ENCODE results near the gene CD44.

The CD44 gene

GRCh38 chr11:35260342-35260985 lies 121.5 kb downstream of the CD44 start:
- DNase-seq (ENCODE audit: low read depth, low spot score) = peak; percentile 58

GRCh38 chr11:35261197-35261596 lies 122.2 kb downstream of the CD44 start:
- no peak for DNase-seq (ENCODE audit: low read depth, low spot score)

GRCh38 chr11:35262056-35262455 lies 123.1 kb downstream of the CD44 start:
- DNase-seq (ENCODE audit: low read depth, low spot score) = no peak

- no peak for DNase-seq (ENCODE audit: low read depth, low spot score)
Measured at GRCh38 chr11:35262735-35263134, 123.8 kb downstream of the CD44 start.

- no peak for DNase-seq (ENCODE audit: low read depth, low spot score)
Measured at GRCh38 chr11:35265755-35266454, 126.9 kb downstream of the CD44 start.

GRCh38 chr11:35267504-35267903 lies 128.5 kb downstream of the CD44 start:
- no peak for DNase-seq (ENCODE audit: low read depth, low spot score)

- no peak for DNase-seq (ENCODE audit: low read depth, low spot score)
Measured at GRCh38 chr11:35270342-35270741, 131.4 kb downstream of the CD44 start.

- DNase-seq (ENCODE audit: low read depth, low spot score) = no peak
Measured at GRCh38 chr11:35271031-35271430, 132.1 kb downstream of the CD44 start.

- no peak for DNase-seq (ENCODE audit: low read depth, low spot score)
Measured at GRCh38 chr11:35272391-35272902, 133.5 kb downstream of the CD44 start.

- no peak for DNase-seq (ENCODE audit: low read depth, low spot score)
Measured at GRCh38 chr11:35274909-35275785, 136.2 kb downstream of the CD44 start.

- DNase-seq (ENCODE audit: low read depth, low spot score) = no peak
Measured at GRCh38 chr11:35275786-35276170, 136.8 kb downstream of the CD44 start.

GRCh38 chr11:35276396-35277145 lies 137.6 kb downstream of the CD44 start:
- no peak for DNase-seq (ENCODE audit: low read depth, low spot score)

- DNase-seq (ENCODE audit: low read depth, low spot score) = no peak
Measured at GRCh38 chr11:35277827-35278226, 138.9 kb downstream of the CD44 start.

GRCh38 chr11:35280727-35281126 lies 141.8 kb downstream of the CD44 start:
- no peak for DNase-seq (ENCODE audit: low read depth, low spot score)

- DNase-seq (ENCODE audit: low read depth, low spot score) = no peak
Measured at GRCh38 chr11:35281169-35281688, 142.3 kb downstream of the CD44 start.
